T-helper 9 cell (primary cell): ENCODE results near the gene TEX44.
A peak's percentile ranks its signal among the peaks of the same experiment; 100 is the strongest.

Source experiments
- DNase-seq: peaks from one replicate; pipeline ENCODE4 v3.0.0-alpha.2; 2020

TEX44 gene

DNA sequence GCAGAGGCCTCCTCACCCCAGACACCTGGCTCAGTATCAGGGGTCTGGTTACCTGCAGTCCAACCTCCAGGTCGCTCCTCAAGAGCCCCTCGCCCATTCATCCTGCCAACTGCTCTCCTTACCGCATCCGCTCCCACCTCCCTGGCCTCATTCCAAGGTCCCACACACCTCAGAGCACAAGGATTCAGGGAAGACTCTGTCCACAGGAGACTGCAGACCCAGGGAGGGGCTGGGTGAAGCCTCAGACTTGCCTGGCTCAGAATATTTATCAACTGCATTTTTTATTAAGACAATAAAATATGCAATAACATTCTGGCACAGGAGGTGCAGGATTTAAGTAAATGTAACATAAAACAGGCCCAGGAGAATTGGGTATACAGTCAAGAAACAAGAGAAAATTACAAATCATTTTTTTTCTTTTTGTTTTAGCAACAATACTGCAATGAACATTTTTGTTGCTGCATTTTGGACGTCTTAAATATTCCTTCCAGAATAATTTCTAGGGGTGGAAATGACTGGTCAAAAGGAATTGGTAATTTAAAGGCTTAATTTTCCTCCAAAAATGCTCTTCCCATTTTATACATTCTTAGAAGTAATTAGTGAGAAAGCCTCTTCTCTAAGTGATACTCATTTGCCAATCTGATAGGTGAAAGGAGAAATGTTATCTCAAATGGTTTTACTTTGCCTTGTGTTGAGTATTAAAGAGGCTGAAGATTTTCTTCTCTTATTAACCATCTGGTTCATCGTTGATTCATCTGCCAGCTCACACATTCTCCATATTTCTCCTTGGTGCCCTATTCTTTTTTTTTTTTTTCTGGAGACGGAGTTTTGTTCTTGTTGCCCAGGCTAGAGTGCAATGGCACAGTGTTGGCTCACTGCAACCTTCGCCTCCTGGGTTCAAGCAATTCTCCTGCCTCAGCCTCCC is 42.5 kb downstream of the TEX44 start:
- DNase-seq: no peak

DNA sequence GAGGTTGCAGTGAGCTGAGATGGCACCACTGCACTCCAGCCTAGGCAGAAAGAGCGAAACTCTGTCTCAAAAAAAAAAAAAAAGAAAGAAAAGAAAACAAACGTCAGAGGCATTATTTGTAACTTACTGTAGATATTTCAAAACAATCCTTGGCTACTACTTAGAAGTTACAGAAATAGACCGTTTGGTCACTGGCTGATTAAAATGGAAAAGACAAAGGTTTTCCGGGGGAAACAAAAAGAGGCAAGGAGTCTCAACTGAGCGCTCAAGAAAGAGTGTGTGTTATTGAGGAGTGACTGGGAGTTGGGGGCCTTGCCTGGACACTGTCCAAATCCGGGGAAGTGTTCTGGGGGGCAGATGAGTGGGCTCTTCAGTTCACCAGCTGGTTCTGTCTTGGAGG is 47.6 kb downstream of the TEX44 start:
- no peak for DNase-seq

DNA sequence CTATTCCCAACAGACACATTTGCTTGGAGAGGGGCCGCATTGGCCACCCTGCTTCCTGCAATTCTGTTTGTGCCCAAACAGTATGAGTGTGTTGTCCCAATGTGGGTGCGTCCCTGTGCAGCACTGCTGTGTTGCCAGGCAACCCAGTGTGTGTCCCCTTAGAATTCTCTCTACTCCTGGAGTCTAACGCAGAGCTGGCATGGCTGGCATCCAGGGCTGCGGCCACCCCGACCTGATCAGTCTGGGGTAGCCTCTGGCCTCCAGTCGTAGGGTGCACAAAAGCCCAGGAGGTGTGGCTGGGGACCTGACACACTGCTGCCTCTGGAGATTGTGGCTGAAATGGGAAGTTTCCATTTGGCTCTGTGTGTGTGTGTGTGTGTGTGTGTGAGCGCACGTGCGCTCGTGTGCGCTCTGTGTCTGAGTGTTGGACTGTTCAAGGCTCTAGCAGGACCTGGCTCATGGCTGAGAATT is 48.0 kb downstream of the TEX44 start:
- DNase-seq: no peak

DNA sequence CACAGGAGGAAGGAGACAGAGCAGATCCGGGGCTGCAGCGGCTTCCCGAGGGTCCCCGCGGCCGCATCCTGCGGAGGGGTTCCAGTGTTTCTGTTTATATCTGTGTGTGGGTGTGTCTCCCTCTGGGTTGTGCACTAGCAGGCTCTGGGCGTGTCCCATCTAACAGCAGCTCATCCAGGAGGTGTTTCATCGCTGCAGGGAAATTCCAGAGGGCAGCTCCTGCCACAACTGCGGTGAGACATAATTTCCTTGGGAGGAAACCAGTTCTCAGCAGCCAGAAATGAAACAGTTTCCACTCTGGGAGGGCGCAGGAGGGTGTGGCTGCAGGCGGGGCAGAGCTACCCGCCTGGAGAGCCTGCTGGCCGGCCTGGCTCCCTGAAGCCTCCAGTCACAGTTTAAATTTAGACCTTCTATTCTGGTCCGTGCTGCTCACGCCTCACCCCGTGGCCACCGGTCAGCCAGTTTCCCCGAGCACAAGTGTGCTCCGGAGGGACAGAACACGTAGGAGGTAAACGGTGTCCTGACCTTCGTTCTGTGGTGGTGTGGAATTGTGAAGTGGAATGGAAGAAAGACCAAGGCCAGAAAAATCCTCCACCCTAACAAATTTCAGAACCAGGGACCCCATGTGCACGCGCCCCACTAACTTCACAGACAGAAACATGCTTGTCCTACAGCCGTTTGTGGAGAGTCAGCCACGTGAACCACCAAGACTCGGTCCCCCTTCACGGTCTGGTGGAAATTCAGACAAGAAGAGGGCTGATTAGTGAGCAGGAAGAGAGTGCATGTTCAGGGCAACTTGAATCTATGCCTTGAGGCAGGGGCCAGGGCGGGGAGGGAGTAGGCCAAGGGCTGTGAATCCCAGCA is 50.2 kb downstream of the TEX44 start:
- peak; percentile 8 for DNase-seq

DNA sequence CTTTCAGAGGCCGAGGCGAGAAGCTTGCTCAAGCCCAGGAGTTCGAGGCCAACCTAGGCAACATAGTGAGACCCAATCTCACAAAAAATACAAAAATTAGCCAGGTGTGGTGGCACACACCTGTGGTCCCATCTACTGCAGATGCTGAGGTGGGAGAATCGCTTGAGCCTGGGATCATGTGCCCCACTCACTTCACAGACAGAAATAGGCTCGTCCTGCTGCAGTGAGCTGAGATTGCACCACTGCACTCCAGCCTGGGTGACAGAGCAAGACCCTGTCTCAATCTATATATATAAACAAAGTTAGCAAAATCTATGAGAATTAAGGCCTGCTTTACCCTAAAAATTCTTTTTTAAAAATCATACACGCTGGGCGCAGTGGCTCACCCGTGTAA is 50.8 kb downstream of the TEX44 start:
- no peak for DNase-seq
